B cell (primary cell): Measurements from ENCODE around the gene DPH1. TPM values are rescaled to one million over a fixed set of nuclear protein-coding genes. Genes with fewer than 3 reads are reported as not detected.
A peak's percentile ranks its signal among the peaks of the same experiment; 100 is the strongest.

Experiments
- ATAC-seq: fragments of 200-7000 bp; cut with Tn5 transposase; one replicate; pipeline ENCODE4 v1.10.0; 2021; ENCODE audit warnings: low read depth, mild to moderate bottlenecking, moderate number of reproducible peaks, moderate library complexity
- CTCF ChIA-PET: fragments of 350-600 bp; sonication (Branson Sonifier 250); formaldehyde crosslinking; loops from one replicate; lab custom pipeline; 2021; ENCODE audit warnings: antibody characterized with exemption, inconsistent platforms; lab: Charles Lee
- POLR2A ChIA-PET: fragments of 350-600 bp; sonication (Branson Sonifier 250); formaldehyde crosslinking; loops from one replicate; lab custom pipeline; 2021; ENCODE audit warnings: antibody characterized with exemption; lab: Charles Lee
- DNase-seq: peaks from one replicate; pipeline ENCODE4 v3.0.0; 2013
- H2AFZ ChIP-seq: 2 replicates; pipeline ENCODE4 v1.6.1; 2012; ENCODE audit warnings: mild to moderate bottlenecking, low read depth, low read length; ENCODE audit not compliant: insufficient read depth, poor library complexity, severe bottlenecking
- H3K27ac ChIP-seq, 2 donors: 1 replicate in 1 of 2; 2 replicates in 1 of 2; pipeline ENCODE4 v1.5.1; 2012 to 2013; ENCODE audit warnings: low read length in 2 of 2, mild to moderate bottlenecking in 2 of 2, moderate library complexity in 1 of 2
- H3K27me3 ChIP-seq, 4 experiments: fragments of 200-600 bp in 1 of 4; sonication (generic) in 1 of 4; replicated peaks in 1 of 4; 1 replicate in 2 of 4; 2 replicates in 2 of 4; pipeline versions ENCODE4 v1.6.1 to v1.7.0; 2013 to 2016; ENCODE audit warnings: low read length in 3 of 4, mild to moderate bottlenecking in 2 of 4, mixed read lengths in 1 of 4, moderate library complexity in 1 of 4; ENCODE audit not compliant: insufficient read depth in 4 of 4, control insufficient read depth in 3 of 4; ENCODE audit errors: control extremely low read depth in 1 of 4
- H3K36me3 ChIP-seq, 2 experiments: replicated peaks in 1 of 2; 1 replicate in 1 of 2; 2 replicates in 1 of 2; pipeline versions ENCODE4 v1.6.1 to v1.7.1; 2013; ENCODE audit warnings: low read length in 1 of 2; ENCODE audit not compliant: insufficient read depth in 2 of 2, control insufficient read depth in 1 of 2; ENCODE audit errors: control extremely low read depth in 1 of 2, extremely low read depth in 1 of 2
- H3K4me1 ChIP-seq, 2 donors: fragments of 200-600 bp in 1 of 2; sonication (generic) in 1 of 2; 1 replicate in 1 of 2; 2 replicates in 1 of 2; pipeline versions ENCODE4 v1.5.1 to v1.6.1; 2013 to 2017; ENCODE audit warnings: low read length in 2 of 2; ENCODE audit not compliant: control insufficient read depth in 2 of 2, insufficient read depth in 2 of 2
- H3K4me2 ChIP-seq: replicated peaks from 2 replicates; pipeline ENCODE3; 2012; ENCODE audit warnings: mild to moderate bottlenecking, low read depth, low read length; ENCODE audit not compliant: poor library complexity, severe bottlenecking
- H3K4me3 ChIP-seq, 5 experiments: fragments of 200-600 bp in 1 of 5; sonication (generic) in 1 of 5; 1 replicate in 3 of 5; 2 replicates in 2 of 5; pipeline versions ENCODE4 v1.5.1 to v1.7.0; 2011 to 2016; ENCODE audit warnings: low read length in 4 of 5, mild to moderate bottlenecking in 4 of 5, low read depth in 2 of 5, control low read depth in 1 of 5, moderate library complexity in 1 of 5; ENCODE audit not compliant: insufficient read depth in 1 of 5; ENCODE audit errors: control extremely low read depth in 1 of 5, extremely low read depth in 1 of 5
- H3K79me2 ChIP-seq: fragments of 200-600 bp; sonication (generic); one replicate; pipeline ENCODE4 v1.6.0; 2016; ENCODE audit warnings: low read length; ENCODE audit not compliant: control insufficient read depth, insufficient read depth
- H3K9ac ChIP-seq: fragments of 200-600 bp; sonication (generic); 2 replicates; pipeline ENCODE4 v1.6.1; 2017; ENCODE audit warnings: mild to moderate bottlenecking, low read length, moderate library complexity
- H3K9me3 ChIP-seq, 3 donors: one replicate each; pipeline versions ENCODE4 v1.6.1 to v1.7.1; 2013; ENCODE audit warnings: low read length in 2 of 3; ENCODE audit not compliant: control insufficient read depth in 2 of 3, insufficient read depth in 1 of 3; ENCODE audit errors: control extremely low read depth in 1 of 3
- H4K20me1 ChIP-seq: 2 replicates; pipeline ENCODE4 v1.6.0; 2012; ENCODE audit warnings: mild to moderate bottlenecking, low read length; ENCODE audit not compliant: insufficient read depth, control insufficient read depth, poor library complexity, severe bottlenecking
- H3K27ac Mint-ChIP-seq: one replicate; pipeline ENCODE4 v1.8.0; 2021; ENCODE audit warnings: mixed read lengths
- H3K27me3 Mint-ChIP-seq: one replicate; pipeline ENCODE4 v1.8.0; 2021; ENCODE audit warnings: mixed read lengths
- H3K4me1 Mint-ChIP-seq: one replicate; pipeline ENCODE4 v1.8.0; 2021; ENCODE audit warnings: mixed read lengths
- H3K4me3 Mint-ChIP-seq: one replicate; pipeline ENCODE4 v1.8.0; 2021; ENCODE audit warnings: mixed read lengths
- H3K9me3 Mint-ChIP-seq: one replicate; pipeline ENCODE4 v1.8.0; 2022; ENCODE audit warnings: mixed read lengths; ENCODE audit not compliant: insufficient read depth
- EZH2 ChIP-seq: IDR thresholded peaks from 2 replicates; pipeline ENCODE4 v1.6.1; 2012; ENCODE audit warnings: borderline replicate concordance, low read depth, mild to moderate bottlenecking, moderate library complexity, low read length; ENCODE audit not compliant: insufficient read depth, poor library complexity, severe bottlenecking
- WGBS: methylation state at CpG from one replicate; pipeline ENCODE4 v1.1.5; 2013; ENCODE audit warnings: missing lambda C conversion rate; ENCODE audit not compliant: insufficient coverage; 5-methylcytosine and 5-hydroxymethylcytosine counted together
- intact Hi-C: fragments of 100-400 bp; cut with micrococcal nuclease; formaldehyde crosslinking; loops from one replicate; pipeline ENCODE4 v1.10.0; 2022
- polyA plus RNA-seq: library from polyadenylated mRNA; depleted of rRNA; stranded (reverse); fragments of >200 nt; gene quantifications from 2 replicates; pipeline ENCODE4 v1.2.3, GENCODE V29; 2012
- total RNA-seq, 2 donors: library from RNA; stranded (reverse); fragments of 120-200 nt in 1 of 2; gene quantifications; 1 replicate in 1 of 2; 2 replicates in 1 of 2; pipeline versions ENCODE4 v1.2.3 to v1.2.4, GENCODE V29; 2013 to 2022
- TF ChIP-seq, protein P1 (sequence below): fragments of 200-600 bp; IDR thresholded peaks from one replicate; pipeline ENCODE4 v1.8.0; 2022; ENCODE audit warnings: antibody characterized with exemption, mild to moderate bottlenecking

DPH1 gene
- total and polyA plus RNA-seq, 2 donors (not counting 1 experiment from before 2014, with no cell fraction given) = 83.6 to 105 TPM

DNA sequence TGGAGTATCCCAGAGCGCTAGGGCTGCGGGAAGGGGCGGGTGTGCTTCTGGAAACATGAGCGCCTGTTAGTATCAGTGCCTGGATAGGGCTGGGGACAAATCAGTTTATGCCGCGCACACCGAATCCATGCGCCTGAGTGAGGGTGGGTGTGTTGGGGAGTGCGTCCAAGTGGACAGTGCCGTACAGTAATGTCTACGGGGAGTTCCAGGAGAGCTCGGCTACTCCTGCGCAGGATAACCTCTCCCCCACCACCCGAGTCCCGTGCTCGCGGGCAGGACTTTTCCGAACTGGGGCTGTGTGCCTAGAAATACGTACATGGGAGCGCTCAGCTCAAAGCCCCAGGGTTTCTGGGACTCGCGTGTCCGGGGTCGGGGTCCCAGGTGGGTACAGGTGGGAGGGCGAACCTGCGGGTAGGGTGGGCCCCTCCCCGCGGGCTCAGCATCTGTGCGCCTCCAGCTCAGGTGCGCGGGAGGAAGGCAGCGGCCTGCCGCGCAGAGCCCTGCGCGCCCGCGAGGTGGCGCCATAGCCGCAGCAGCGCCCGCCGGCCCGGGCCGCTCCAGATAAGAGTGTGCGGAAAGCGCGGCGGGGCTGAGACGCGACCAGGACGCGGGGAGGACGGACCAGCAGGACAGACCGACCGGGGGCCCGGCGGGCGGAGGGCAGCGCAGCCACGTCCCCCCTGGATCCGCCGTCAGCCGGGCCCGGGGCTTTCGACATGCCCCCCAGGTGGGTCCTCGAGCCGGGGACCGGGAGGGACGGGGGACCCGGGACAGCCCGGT lies 24.7 kb downstream of the DPH1 start, which contains the start of gene HIC1:
Gene HIC1 (plus strand): TSS at position 592 of the 780 bp plus-strand sequence. CDS start 1,588 bp downstream, outside the sequence.
- Mint-ChIP-seq H3K9me3 (no peaks in the 10 kb centered on the region), H3K4me1 (peaks cover 36% of the 10 kb centered on the region), H3K4me3 (peak within 1 kb of the TSS; percentile 80), H3K27ac (peak within 1 kb of the TSS; percentile 67), H3K27me3 (peaks cover 7% of the 10 kb centered on the region)
- ChIA-PET POLR2A (interaction anchor here (0.6 to 1.6 kb wide), 3 partner anchors 35 to 623 kb away, joined by 6 to 11 read pairs (median 10); no protein-coding TSS in a partner anchor), CTCF (interaction anchor here (0.5 to 8.1 kb wide), 42 partner anchors 10 to 557 kb away, joined by 3 to 330 read pairs (median 4); partner anchors contain the start of gene RTN4RL1)
- Histone ChIP-seq H3K4me1 (peaks cover 55 to 75% of the 10 kb centered on the region in 2 donors), H3K9ac (peak within 1 kb of the TSS; percentile 59), H3K4me3 (peak within 1 kb of the TSS in 3 of 5 experiments; percentile 44 to 57 (median 52)), H3K79me2 (no peaks in the 10 kb centered on the region), H3K36me3 (no peaks in the 10 kb centered on the region), H3K27ac (no peak within 1 kb of the TSS), H3K4me2 (peak within 1 kb of the TSS; percentile 95), H3K9me3 (peaks cover 0 to 19% (median 0%) of the 10 kb centered on the region in 3 donors), H4K20me1 (peaks cover 43% of the 10 kb centered on the region), H2AFZ (peak within 1 kb of the TSS; percentile 54), H3K27me3 (peaks cover 0 to 59% (median 14%) of the 10 kb centered on the region in 4 experiments)
- intact Hi-C loops = loop anchor here (1.0 to 10.0 kb wide), 7 partner anchors 35 to 298 kb away; partner anchors contain the start of genes SGSM2 and TSR1
- DNase-seq (peak; percentile 89), ATAC-seq (peak; percentile 38)
- WGBS = 1% methylated on average over 61 of the region's 72 CpGs
- TF ChIP-seq EZH2 = no peak
- TF ChIP-seq, protein P1, sequence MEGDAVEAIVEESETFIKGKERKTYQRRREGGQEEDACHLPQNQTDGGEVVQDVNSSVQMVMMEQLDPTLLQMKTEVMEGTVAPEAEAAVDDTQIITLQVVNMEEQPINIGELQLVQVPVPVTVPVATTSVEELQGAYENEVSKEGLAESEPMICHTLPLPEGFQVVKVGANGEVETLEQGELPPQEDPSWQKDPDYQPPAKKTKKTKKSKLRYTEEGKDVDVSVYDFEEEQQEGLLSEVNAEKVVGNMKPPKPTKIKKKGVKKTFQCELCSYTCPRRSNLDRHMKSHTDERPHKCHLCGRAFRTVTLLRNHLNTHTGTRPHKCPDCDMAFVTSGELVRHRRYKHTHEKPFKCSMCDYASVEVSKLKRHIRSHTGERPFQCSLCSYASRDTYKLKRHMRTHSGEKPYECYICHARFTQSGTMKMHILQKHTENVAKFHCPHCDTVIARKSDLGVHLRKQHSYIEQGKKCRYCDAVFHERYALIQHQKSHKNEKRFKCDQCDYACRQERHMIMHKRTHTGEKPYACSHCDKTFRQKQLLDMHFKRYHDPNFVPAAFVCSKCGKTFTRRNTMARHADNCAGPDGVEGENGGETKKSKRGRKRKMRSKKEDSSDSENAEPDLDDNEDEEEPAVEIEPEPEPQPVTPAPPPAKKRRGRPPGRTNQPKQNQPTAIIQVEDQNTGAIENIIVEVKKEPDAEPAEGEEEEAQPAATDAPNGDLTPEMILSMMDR = peak; percentile 95
